ENCODE measurements around the gene TTC7B.

Gene TTC7B

GRCh38 chr14:90523544-90523943 is 292.7 kb downstream of the TTC7B start:
- DNase-seq (ENCODE audit: low spot score), result no peak

- no peak for DNase-seq (ENCODE audit: low spot score)
These were observed 293.5 kb downstream of the TTC7B start for GRCh38 chr14:90522571-90523191.

DNA sequence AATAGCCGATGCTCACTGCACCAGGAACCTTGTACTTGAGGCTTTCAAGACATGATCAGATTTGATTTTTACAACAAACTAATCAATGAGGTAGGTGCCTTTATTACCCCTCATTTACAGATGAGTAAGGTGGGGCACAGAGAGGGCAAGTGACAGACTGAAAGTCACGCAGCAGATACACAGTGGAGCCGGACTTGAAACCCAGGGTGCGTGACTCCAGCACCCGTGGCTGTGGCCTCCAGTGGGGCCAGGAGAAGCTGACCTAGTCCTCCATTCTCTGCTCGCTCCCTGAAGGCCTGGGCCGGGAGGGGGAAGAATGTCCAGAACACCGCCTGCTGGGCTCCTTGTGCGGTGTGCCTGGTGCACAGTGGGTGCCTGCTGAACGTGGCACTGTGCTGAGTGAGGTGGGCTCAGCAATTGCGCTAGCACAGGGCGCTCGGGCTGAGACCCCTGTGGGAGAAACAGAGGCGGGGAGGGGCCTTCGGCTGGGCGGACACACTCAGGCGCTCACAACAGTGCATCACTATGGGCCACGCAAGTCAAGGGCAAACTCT is 294.2 kb downstream of the TTC7B start:
- no peak for DNase-seq (ENCODE audit: low spot score)

DNA sequence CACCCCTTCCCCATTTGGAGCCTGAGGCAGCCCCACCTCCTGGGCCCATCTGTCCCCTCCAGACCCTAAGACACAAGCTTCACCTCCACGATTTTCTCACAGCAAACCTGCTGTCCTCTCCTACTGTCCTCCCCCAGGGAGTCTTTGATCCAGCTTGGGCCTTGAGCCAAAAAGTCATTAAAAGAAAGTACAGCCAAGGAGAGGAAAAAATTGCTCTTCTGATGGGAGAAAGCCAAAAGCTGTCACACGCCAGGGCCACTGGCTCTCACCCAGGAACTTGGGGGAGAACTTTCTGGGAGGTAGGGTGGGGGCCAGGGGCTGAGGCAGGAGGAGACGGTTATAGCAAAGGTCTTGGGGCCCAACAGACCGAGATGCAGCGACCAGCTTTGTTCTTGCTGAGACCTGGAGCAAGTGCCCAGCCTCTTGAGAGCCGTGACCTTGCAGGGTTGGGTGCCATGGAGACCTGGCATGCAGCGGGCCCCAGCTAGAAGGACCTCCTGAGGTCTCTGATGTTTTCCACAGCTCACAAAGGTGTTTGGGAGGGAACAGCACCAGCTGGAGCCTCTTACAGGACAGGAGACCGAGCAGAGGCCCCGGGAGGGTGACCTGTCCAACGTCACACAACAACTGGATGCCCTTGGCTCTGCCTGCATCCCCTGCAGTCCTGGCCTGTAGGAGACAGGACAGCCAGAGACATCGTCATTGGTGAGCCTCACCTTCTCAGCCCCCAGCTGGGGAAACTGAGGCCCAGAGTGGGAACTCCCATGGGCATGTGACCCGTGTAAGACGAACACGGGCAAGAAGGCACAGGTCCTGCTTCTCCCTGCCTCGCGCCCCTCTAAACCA is 294.9 kb downstream of the TTC7B start:
- no peak for DNase-seq (ENCODE audit: low spot score)

GRCh38 chr14:90520326-90520725 is 295.9 kb downstream of the TTC7B start:
- no peak for DNase-seq (ENCODE audit: low spot score)

DNA sequence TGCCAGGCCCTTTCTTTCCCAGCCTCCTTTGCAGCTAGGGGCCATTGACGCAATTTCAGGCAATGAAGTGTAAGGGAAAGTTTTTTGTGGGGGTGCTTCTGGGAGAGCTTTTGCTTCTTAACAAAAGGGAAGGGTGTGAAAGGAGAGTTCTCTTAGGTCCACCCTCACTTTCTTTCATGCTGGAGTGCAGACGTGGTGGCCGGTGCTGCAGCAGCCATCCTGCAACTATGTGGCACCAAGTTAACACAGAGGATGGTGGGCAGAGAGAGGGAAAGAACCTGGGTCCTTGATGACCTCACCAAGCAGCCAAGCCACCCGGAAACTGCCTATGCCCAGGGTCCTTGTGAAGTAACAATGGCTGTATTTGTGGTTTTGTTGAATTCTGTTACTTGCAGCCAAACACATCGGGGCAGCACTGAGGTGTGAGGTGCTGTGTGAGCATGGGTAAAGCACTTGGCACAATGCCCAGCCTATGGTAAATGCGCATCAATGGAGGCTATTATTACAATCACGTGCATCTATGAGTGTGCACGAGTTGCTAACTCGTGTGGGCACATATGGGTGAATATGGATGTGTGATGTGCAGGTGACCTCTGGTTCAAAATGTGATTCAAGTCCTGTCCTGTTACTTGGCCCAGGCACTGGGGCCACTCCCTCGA is 296.8 kb downstream of the TTC7B start:
- DNase-seq (ENCODE audit: low spot score), result no peak

- DNase-seq (ENCODE audit: low spot score), result peak; percentile 53
These were observed 297.3 kb downstream of the TTC7B start for GRCh38 chr14:90518941-90519256.

- DNase-seq (ENCODE audit: low spot score), result no peak
These were observed 297.9 kb downstream of the TTC7B start for GRCh38 chr14:90518069-90518940.

DNA sequence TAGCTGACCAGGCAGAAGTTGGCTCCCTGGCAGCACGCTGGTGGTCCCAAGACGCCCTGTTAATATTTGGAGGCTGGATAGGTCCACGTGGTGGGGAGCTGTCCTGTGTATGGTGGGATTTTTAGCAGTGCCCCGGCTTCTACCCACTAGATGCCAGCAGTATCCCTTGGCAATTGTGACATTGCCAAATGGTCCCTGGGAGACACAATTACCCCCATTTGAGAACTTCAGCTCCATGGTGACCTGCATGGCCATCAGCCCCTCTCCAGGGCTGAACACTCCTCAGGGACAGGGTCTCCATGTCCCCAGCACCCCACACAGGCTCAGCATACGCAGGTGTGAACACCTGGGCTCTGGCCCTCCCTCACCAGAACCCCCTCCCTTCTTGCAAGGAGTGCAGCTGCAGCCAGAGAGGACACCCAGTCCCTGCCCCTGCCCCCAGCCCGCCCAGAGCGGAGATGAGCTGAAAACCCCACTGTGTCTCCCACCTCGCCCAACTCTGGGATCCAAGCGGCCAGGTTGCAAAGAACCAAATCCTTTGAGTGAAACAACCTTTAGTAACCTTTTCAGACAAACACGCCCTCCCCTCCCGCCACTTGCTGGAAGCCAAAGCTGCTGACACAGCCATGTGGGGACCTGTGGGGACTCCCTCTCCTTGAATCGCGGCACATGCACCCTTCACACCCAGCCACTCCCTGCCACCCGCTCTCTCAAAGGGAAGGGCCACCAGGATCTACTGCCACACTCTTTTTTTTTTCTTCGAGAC is 299.0 kb downstream of the TTC7B start:
- no peak for DNase-seq (ENCODE audit: low spot score)

DNA sequence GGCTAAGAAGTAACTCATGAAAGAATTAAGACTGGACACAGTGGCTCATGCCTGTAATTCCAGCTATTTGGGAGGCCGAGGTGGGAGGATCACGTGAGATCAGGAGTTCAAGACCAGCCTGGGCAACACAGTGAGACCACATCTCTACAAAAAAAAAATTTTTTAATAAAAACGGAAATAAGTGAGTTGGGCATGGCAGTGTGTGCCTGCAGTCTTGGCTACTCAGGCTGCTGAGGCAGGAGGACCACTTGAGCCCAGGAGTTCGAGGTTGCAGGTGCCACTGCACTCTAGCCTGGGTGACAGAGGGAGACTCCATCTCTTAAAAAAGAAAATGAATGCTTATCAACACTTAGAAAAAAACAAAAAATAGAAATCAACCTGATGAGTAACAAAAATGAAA is 301.7 kb downstream of the TTC7B start:
- no peak for DNase-seq (ENCODE audit: low spot score)

GRCh38 chr14:90514015-90514398 is 302.2 kb downstream of the TTC7B start:
- DNase-seq (ENCODE audit: low spot score), result no peak

DNA sequence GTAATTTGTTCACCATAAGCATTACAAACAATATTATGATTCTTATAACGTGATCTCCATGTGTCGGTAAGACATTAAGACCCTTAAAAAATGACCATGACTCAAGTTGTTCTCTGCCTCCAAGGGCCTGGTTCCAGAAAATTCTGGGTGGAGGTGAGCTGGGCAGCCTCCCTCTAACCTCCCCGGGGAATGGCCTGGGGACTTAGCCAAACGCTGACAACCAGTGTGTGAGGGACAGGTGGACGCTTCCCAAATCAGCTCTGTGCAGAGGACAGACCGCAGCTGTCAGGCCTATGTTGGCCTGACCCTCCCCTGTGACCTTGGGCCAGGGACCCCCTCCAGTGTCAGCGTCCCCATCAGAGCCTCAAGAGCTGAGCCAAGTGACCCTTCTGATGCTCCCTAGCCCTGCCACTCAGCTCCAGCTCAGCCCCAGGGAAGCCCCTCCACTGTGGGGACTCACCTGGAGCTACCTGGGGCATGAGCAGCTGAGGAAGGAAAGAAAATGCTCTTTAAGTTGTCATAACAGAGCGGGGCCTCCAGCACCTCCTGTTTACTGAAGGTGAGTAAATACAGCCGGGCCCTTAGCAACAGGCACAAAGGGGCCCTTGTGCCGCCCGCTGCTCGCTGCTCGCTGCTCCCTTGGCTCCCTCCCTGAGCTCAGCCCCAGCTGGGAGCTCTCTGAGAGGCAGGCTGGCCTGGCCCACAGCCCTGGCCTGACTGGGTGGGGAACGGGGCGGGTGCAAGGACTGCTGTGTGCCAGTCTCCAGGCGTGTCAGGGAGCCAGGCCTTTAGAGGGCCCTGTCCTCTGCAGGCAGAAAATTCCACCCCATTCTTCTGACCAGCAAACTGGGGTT is 302.8 kb downstream of the TTC7B start:
- no peak for DNase-seq (ENCODE audit: low spot score)

GRCh38 chr14:90512329-90512991 is 303.8 kb downstream of the TTC7B start:
- no peak for DNase-seq (ENCODE audit: low spot score)

GRCh38 chr14:90511795-90512328 is 304.4 kb downstream of the TTC7B start:
- DNase-seq (ENCODE audit: low spot score), result no peak

DNA sequence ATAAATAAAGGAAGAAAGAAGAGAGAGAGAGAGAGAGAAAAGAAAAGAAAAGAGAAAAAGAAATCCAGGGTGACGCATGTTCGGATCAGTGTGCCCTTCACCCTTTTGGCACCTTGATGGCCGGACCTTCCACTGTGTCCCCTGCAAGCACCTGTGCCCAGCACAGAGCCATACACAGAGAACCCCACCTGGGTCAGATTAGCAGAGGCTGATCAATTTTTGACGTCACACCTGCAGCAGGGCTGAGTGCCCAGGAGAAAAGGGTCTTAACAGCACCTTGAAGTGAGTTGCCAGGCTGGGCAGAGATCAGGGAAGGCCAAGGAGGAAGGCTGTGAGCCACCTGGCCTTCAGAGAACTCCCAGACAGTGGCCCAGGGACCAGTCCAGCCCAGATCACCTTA is 305.0 kb downstream of the TTC7B start:
- DNase-seq (ENCODE audit: low spot score), result no peak

DNA sequence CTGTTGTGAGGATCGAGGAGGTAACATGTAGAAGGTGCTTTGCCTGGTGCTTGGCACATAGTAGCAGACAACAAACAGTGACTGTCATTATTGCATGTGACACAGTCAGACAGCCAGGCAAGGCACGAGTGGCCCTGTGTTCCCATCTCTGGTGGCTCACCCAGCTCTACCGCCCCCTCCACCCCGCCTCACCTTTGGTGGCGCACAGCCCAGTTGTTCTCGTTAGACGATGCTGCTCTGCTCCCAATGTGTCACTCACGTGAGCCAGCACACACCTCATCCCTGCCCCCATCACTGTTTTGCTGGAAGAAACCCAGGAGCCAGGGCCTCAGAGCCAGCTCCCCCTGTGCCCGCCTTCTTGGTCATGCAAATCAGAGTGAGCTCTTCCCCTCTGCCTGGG is 306.1 kb downstream of the TTC7B start:
- no peak for DNase-seq (ENCODE audit: low spot score)

DNA sequence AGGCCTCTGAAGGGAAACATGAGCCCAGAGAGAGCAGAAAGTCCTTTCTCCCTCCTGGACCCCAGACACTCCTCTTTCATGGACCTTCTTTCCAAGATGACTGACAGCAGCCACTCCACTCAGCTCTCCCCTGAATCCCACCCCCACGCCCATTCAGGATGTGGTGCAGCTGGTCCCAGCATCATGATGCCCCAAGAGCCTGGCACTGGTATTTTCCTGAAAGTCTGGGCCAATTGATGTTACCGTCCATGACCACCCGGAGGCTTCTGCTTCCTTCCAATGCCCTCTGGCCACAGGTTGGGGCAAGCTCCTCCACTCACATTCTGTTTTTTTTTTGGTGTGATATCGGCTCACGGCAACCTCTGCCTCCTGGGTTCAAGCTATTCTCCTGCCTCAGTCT is 306.8 kb downstream of the TTC7B start:
- no peak for DNase-seq (ENCODE audit: low spot score)

GRCh38 chr14:90508536-90509254 is 307.5 kb downstream of the TTC7B start:
- DNase-seq (ENCODE audit: low spot score), result no peak

GRCh38 chr14:90508036-90508435 is 308.2 kb downstream of the TTC7B start:
- no peak for DNase-seq (ENCODE audit: low spot score)
